Activated CD4-positive, alpha-beta T cell treated with anti-CD3 and anti-CD28 coated beads, Interleukin-2, amount 50 U/mL, for 16 hours (primary cell): ENCODE results near the gene SLC16A11.
"Not testable (repeated sequence)": the region's sequence is repeated elsewhere in the genome, so short reads cannot be mapped to it uniquely, and the experiment has no call there.

Experiments used
- DNase-seq: peaks from one replicate; pipeline ENCODE4 v3.0.0-alpha.2; 2020

SLC16A11 gene

DNA sequence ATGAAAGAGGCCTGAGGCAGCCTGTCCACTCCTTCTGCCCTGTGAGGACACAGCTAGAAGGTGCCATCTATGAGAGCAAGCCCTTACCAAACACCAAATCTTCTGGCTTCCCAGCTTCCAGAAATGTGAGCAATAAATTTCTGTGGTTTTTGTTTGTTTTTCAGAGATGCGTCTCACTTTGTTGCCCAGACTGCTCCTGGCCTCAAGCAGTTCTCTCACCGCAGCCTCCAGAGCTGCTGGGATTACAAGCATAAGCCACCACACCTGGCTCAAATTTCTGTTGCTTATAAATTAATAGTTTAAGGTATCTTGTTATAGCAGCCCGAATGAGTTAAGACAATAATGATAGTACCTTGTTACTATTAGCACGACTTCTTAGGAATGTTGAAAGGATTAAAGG is 12.5 kb upstream of the SLC16A11 start:
- DNase-seq = no peak

DNA sequence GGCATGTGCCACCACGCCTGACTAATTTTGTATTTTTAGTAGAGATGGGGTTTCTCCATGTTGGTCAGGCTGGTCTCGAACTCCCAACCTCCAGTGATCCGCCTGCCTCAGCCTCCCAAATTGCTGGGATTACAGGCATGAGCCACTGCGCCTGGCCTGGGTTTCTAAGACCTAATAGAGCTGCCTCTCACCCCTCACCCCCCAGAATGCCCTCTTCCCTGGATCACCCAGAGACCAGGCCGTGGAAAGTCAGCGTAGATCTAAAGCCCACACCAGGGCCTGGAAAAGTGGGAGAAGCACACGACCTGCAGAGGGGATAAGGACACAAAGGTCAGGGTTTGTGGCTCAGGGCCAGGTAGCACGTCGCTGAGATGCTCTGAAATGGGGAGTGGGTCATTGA is 6.7 kb upstream of the SLC16A11 start:
- DNase-seq = not testable (repeated sequence)

DNA sequence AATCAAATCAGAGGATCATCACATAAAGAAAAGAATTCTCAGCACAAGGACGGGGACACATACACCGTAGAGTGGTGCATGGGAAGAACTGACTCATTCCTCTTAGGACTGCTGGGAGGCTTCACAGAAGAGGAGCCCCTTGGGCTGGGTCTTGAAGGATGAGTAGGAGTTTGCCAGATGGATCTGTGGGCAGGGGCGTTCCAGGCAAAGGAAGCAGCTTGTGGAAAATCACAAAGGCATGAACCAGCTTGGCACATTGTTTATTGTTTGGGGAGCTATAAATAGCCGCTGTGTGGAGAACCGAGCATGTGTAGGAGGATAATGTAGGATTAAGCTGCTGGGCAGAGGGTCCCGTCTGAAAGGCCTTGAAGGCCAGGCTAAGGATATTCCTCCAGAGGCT is 5.1 kb upstream of the SLC16A11 start:
- DNase-seq = no peak

DNA sequence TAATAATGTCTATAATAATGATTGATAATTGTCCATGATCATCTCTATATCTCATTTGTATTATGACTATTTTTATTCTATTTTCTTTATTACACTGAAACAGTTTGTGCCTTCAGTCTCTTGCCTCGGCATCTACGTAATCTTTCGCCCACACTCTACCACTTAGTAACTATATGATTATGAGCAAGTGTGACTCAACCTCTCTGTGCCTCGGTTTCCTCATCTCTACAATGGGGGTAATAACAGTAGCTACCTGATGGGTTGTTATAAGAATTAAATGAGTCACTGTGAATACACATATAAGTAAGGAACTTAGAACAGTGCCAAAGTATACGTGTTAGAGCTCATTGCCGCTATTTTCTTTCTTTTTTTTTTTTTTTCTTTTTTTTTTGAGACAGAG is 3.7 kb upstream of the SLC16A11 start:
- DNase-seq = peak; percentile 86

DNA sequence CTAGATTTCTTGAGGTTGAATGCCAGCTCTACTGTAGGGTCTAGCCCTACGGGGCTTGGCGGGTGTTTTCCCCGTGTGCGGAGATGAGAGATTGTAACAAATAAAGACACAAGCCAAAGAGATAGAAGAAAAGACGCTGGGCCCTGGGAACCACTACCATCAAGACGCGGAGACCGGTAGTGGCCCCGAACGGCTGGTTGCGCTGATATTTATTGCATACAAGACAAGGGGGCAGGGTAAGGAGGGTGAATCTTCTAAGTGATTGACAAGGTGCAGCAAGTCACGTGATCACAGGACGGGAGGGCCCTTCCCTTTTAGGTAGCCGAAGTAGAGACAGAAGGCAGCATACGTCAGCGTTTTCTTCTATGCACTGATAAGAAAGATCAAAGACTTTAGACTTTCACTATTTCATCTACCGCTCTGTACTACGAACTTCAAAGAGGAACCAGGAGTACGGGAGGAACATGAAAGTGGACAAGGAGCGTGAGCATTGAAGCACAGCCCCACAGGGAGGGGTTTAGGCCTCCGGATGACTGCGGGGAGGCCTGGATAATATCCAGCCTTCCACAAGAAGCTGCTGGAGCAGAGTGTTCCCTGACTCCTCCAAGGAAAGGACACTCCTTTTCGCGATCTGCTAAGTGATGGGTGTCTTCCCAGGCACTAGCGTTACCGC is 3.0 kb upstream of the SLC16A11 start:
- peak; percentile 87 for DNase-seq

DNA sequence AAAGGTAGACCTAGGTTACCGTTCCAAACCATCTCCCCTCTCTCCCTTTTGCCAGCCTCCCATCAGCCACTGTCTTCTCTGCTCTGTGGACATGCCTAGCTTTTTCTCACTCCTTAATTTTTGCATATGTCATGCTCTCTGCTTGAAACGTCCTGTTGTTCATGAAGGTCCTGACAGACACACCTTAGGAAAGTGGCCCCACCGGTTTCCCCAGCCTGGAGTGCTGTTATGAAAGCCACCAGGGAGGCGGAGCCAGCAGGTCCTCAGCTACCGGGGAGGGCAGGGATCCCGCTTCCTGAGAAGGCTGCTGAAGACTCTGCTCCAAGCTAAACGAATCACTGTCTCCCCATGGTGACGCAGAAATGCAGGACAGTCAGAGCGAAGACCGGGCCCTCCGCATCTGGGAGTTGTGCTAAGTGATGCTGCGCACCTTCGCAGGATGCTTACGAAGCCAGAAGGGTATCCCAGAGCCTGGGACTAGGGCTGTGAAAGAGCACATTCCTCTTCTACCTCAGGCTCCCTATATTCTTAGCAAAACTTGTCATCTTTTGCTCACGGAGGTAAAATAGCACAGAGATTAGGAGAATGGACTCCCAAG is 2.3 kb upstream of the SLC16A11 start:
- DNase-seq = peak; percentile 32

DNA sequence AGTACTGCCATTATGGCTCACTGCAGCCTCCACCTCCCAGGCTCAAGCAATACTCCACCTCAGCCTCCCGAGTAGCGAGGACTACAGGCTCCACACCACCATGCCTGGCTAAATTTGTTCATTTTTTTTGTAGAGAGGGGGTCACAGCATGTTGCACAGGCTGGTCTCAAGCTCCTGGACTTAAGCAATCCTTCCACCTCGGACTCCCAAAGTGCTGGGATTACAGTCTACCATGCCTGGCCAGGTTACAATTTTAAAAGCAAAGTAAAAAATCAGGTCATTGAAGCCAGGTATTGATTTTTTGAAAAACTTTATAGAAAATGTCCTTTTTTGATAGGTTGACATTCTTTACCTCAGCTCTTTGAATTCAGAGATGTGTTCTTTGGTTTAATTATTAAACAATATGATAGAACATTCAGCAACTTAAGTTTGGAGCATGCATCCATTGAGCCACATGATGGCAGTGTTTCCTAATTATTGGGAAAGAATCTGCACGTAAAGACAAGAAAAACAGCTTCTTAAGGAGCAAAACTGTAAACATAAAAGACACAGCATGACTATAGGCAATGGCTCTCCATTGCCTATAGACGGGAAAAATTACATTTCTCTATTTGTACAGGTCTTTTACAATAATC is 1.7 kb upstream of the SLC16A11 start:
- DNase-seq = peak; percentile 71

DNA sequence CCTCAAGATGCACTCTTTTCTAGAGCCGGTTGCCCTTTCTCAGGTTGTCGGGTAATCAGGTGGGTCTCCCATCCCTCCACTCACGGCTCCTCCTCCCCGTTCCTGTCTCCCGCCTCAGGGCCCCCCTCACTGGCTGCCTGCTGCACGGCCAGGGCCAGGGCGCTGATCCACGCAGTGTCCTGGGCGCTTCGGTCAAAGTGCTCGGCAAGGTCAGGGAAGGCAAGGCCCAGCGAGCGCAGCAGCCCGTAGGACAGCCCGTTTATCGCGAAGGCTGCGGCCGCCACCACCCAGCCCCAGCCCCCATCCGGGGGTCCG is 753 bp downstream of the SLC16A11 start:
- DNase-seq = no peak

DNA sequence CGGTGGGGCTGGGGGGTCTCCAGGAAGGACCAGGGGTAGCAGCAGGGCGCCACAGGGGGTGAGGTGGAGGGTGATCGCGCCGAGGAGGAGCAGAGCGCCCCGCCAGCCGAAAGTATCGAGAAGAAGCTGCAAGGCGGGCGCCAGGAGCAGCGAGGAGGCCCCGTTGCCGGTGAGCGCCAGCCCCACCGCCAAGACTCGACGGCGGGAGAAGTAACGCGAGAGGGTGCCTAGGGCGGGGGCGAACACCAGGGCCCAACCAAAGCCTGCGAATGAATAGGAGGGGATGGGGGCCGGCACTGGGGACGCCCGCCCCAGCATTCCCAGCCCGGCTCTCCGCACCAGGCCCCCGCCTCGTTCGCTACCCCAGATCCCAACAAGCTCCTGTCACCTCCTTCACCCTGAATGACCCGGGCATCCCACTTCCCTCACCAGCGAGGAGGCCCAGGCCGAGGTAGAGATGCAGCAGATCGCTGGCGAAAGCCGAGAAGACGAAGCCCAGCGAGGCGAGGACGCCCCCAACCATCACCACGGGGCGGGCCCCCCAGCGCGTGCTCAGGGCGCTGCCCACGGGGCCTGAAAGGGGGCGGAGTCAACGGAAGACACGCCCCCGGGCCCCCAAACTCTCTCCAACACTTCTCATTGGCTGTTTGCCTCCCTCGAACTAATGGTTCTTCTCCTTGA is 1.3 kb downstream of the SLC16A11 start:
- no peak for DNase-seq

DNA sequence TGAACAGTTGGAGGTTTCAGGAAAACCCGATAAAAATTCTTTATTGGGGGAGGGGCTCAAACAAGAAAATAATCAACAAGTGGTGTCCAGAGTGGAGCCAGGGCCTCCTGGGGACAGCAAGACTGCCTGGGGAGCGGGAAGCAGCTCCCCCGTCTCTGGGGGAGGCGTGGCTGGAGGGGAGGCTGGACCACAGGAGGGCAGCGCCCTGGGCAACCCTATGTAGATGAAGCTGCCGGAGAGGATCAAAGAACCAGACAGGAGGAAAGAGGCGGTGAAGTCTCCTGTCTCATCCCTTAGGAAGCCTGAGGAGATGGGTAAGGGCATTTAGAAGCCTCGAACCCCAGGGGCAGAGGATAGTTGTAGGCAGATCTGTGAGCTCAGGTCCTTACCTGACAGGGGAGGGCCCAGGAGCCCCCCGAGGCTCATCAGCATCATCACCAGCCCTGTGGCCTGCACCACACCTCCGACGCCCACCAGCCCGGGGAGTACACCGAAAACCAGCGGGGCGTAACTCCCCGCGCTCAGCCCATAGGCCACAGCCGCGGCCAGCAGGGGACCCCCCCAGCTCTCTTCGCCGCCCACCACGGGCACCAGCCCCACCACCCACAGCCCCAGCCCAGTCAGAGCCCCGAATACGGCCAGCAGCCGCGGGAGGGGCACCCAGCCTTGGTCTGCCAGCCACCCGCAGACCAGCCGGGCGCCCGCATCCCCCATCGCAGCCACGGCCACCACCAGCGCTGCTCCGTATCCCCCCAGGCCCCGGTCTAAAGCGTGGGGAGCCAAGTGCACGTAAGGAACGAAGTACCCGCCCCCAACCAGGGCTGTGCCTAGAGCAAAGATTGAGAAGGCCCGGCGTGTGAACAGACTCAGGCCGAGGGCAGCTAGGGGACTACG is 2.0 kb downstream of the SLC16A11 start:
- no peak for DNase-seq

DNA sequence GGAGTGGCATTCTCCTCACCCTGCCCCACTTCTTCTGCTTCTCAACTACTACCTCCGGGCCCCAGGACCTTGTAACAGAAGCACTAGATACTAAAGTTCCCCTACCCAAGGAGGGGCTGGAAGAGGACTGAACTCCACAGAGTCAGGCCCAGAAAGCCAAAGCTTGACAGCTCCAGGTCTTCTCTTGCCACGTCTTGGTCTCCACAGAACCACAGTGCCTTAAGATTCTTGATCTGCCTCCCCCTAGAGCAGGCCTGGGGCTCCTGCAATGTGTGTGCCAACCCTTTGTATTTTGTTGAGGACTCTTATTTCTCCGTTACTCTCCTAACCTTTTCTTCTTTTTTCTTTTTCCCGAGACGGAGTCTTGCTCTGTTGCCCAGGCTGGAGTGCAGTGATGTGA is 4.1 kb downstream of the SLC16A11 start:
- DNase-seq = no peak

DNA sequence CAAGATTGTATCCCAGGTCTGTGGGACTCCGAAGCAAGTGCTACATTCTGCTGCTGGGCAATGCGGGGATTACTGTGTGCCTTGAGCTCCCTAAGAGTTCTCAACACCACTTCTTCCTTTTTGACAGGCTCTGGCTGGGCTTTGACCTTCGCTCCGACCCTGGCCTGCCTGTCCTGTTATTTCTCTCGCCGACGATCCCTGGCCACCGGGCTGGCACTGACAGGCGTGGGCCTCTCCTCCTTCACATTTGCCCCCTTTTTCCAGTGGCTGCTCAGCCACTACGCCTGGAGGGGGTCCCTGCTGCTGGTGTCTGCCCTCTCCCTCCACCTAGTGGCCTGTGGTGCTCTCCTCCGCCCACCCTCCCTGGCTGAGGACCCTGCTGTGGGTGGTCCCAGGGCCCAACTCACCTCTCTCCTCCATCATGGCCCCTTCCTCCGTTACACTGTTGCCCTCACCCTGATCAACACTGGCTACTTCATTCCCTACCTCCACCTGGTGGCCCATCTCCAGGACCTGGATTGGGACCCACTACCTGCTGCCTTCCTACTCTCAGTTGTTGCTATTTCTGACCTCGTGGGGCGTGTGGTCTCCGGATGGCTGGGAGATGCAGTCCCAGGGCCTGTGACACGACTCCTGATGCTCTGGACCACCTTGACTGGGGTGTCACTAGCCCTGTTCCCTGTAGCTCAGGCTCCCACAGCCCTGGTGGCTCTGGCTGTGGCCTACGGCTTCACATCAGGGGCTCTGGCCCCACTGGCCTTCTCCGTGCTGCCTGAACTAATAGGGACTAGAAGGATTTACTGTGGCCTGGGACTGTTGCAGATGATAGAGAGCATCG is 5.6 kb downstream of the SLC16A11 start:
- DNase-seq = no peak

DNA sequence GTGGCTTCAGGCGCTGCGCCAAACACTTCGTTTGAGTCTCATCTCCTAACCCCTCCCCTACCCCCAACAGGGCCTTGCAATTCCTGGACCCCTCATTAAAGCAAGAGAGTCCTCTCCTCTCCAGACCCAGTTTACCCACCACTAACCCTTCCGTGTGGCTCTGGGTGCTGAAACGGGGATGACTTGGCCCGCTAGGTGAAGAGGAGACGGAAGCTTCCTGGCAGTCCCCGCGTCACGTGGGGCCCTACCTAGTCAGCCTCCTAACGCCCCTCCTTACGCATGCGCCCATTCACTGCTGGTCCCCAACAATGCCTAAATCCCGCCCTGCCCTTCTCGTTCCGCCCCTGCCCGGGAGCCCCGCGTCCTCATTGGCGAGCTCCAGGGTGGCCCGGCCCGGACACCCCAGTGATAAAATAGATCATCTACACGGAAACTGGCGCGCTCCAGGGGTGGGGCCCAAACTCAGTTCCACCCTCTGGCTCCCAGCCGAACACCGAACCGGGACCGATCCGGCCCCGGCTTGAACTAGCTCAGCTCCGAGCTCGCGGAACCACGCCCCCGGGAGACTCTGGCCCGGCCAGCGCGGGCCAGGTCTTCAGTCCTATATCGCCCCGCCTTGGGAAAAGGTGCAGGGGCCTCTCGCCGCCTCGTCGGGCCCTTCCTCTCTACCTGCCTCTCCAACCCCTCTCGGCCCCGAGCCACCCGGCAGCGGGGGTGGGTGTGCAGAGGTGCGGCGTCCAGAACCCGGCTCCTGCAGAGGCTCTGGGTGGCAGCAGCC is 8.1 kb downstream of the SLC16A11 start, which contains the start of gene SLC16A13:
Gene SLC16A13, plus strand, starts transcription at position 425 of the 778 bp plus-strand sequence. CDS start 368 bp downstream, outside the sequence.
- peak; percentile 99 for DNase-seq

DNA sequence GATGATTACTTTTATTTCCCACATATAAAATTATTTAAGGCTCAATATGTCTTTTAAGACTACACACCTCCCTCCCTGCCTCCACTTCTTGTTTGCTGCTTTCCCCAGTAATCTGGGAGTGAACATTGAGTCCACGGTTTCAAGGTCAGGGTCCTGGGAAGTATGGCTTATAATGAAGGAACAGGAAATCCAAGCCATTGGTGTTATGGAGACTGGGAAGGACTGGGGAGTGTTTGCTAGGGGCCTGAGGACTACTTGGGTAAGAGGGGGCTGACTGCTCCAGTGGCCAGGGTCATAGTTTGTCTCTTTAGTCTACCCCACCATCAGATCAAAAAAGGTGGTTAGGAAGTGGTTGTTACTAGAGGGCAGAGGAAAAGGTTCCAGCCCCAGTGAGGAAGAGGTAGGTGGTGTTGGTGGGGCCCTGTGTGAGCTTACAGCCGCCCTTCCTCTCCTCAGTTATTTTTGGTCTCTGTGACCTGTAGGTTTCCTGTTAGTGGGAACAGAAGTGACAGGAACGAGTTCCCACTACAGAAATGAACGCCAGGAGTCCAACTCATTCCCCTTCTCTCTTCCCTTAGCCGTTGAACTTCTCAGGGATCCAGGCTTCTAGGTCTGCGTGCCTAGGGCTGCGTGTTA is 8.8 kb downstream of the SLC16A11 start:
- DNase-seq = peak; percentile 70

DNA sequence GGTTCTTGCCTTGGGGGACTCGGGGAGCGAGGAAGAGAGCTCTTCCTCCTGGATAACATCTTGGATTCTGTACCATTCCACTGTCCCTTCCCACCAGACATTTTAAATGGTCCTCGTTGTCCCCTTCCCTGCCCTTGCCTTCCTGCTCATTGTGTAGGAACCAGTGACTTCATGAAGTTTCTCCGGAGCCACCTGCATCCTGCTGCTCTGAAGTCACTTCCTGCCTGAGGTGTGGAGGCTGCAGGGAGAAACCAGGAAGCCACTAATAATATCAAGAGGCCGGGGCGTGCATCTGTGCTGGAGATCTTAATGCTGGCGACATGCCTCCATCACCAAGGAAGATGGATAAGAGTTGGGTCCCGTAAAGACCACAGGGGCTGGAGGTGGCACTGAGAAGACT is 14.2 kb downstream of the SLC16A11 start:
- DNase-seq = peak; percentile 70

DNA sequence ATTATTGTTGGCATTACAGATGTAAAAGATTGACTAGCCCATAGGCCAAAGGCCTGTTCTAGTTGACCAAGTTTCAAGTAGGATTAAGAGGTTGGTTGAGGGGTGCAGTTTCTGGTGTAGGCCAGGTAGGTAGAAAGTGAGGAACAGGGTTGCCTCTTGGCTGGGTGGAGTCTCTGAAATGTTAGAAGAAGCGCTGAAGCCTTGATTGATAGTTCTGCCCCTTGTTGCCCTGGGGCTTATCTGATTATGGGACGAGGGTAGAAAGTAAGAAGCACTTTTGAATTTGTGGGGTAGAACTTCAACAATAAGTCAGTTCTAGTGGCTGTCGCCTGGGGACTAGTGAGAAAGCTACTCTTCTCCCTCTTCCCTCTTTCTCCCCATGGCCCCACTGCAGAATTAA is 14.8 kb downstream of the SLC16A11 start:
- no peak for DNase-seq

DNA sequence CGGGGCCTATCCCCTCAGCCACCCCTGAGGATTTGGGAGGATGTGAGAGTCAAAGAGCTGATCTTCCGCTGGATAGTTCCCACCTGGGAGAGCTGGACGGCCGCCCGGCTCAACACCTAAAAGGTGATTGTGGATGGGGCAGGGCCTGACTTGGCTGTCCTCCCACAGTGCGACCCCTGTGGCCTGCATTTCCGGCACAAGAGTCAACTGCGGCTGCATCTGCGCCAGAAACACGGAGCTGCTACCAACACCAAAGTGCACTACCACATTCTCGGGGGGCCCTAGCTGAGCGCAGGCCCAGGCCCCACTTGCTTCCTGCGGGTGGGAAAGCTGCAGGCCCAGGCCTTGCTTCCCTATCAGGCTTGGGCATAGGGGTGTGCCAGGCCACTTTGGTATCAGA is 16.6 kb downstream of the SLC16A11 start:
- no peak for DNase-seq

DNA sequence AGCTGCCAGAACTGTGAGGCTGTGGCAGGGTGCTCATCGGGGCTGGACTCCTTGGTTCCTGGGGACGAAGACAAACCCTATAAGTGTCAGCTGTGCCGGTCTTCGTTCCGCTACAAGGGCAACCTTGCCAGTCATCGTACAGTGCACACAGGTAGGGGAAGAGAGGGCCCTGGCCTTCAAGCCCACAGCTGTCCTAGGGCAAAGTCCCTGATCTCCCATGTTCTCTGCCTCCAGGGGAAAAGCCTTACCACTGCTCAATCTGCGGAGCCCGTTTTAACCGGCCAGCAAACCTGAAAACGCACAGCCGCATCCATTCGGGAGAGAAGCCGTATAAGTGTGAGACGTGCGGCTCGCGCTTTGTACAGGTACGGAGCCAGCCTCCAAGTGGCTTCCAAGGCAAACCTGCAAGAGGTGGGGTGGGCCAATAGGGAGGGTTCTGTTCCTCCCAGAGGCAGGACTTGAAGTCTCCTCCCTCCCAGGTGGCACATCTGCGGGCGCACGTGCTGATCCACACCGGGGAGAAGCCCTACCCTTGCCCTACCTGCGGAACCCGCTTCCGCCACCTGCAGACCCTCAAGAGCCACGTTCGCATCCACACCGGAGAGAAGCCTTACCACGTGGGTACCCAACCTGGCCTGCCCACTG is 17.3 kb downstream of the SLC16A11 start:
- DNase-seq = no peak

DNA sequence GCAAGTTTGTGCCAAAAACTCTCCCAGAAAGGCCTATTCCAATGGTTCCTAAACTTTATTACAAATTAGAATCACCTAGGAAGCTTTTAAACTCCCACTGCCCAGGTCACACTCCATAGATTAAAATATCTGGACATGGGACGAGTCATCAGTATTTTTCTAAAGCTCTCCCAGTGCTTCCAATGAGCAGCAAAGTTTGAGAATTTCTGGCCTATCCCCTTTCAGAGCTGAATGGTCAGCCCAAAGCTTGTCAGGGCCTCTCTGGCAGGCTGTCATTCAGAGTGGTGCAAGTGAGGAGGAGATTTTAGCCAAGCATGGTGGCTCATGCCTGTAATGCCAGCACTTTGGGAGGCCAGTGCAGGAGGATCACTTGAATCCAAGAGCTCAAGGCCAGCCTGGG is 18.6 kb downstream of the SLC16A11 start:
- no peak for DNase-seq

DNA sequence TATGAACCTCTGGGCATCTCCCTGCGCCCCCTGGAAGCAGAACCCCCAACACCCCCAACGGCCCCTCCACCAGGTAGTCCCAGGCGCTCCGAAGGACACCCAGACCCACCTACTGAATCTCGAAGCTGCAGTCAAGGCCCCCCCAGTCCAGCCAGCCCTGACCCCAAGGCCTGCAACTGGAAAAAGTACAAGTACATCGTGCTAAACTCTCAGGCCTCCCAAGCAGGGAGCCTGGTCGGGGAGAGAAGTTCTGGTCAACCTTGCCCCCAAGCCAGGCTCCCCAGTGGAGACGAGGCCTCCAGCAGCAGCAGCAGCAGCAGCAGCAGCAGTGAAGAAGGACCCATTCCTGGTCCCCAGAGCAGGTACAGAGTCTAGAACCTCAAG is 19.5 kb downstream of the SLC16A11 start:
- DNase-seq = no peak
